Measurements from ENCODE around the gene SPEG. TPM values are rescaled to one million over a fixed set of nuclear protein-coding genes. Genes with fewer than 3 reads are reported as not detected.

The SPEG gene
- total RNA-seq, 3 donors from 2014 or later, result 0.74 to 2.1 (median 0.79) TPM

- H3K9me3 Mint-ChIP-seq, result no peaks in the 10 kb centered on the region
- H3K4me3 Mint-ChIP-seq, result no peak overlapping the region
- H3K4me1 Mint-ChIP-seq (ENCODE audit: low read depth), result peaks cover 4% of the 10 kb centered on the region
- peaks cover 7% of the 10 kb centered on the region for H3K27me3 Mint-ChIP-seq (ENCODE audit: low read depth)
- no peaks in the 10 kb centered on the region for H3K36me3 Mint-ChIP-seq (ENCODE audit: insufficient read depth)
- ATAC-seq, result peak; percentile 78 to 79
- peak; percentile 49 for DNase-seq
Observed at GRCh38 chr2:219475697-219476651, 41.3 kb downstream of the SPEG start.

- Mint-ChIP-seq H3K4me3 (no peak overlapping the region), H3K4me1 (ENCODE audit: low read depth) (peaks cover 4% of the 10 kb centered on the region), H3K36me3 (ENCODE audit: insufficient read depth) (no peaks in the 10 kb centered on the region), H3K9me3 (no peaks in the 10 kb centered on the region), H3K27me3 (ENCODE audit: low read depth) (peaks cover 7% of the 10 kb centered on the region)
- ATAC-seq (no peak), DNase-seq (no peak)
Observed at GRCh38 chr2:219476652-219477151, 42.1 kb downstream of the SPEG start.

- H3K4me1 Mint-ChIP-seq (ENCODE audit: low read depth), result peaks cover 4% of the 10 kb centered on the region
- peaks cover 12% of the 10 kb centered on the region for H3K27me3 Mint-ChIP-seq (ENCODE audit: low read depth)
- DNase-seq (no peak), ATAC-seq (no peak)
- no peaks in the 10 kb centered on the region for H3K36me3 Mint-ChIP-seq (ENCODE audit: insufficient read depth)
- H3K9me3 Mint-ChIP-seq, result no peaks in the 10 kb centered on the region
- no peak overlapping the region for H3K4me3 Mint-ChIP-seq
Observed at GRCh38 chr2:219477179-219477578, 42.5 kb downstream of the SPEG start.

GRCh38 chr2:219477815-219478214 lies 43.2 kb downstream of the SPEG start:
- no peaks in the 10 kb centered on the region for H3K36me3 Mint-ChIP-seq (ENCODE audit: insufficient read depth)
- peaks cover 4% of the 10 kb centered on the region for H3K4me1 Mint-ChIP-seq (ENCODE audit: low read depth)
- no peak overlapping the region for H3K4me3 Mint-ChIP-seq
- no peak for ATAC-seq
- DNase-seq, result no peak
- H3K9me3 Mint-ChIP-seq, result no peaks in the 10 kb centered on the region
- H3K27me3 Mint-ChIP-seq (ENCODE audit: low read depth), result peaks cover 15% of the 10 kb centered on the region

DNA sequence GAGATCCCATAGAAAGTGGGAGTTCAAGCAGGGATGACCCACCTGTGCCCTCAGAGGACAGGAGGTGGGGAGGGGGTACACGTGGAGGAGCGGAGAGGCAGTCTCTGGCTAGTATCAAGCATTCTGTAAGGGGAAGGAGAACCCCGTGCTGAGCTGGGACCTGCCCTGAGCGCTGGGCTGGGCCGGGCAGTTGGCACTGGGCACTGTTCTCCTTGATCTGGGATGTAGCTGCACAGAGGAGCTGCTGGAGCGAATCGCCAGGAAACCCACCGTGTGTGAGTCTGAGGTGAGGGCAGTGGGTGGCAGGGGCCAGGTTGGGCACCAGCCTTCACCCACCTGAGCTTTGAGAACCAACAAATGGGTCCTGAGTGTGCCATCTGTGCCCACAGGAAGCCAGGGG lies 44.3 kb downstream of the SPEG start:
- no peaks in the 10 kb centered on the region for H3K9me3 Mint-ChIP-seq
- H3K36me3 Mint-ChIP-seq (ENCODE audit: insufficient read depth), result no peaks in the 10 kb centered on the region

GRCh38 chr2:219480004-219480403 lies 45.4 kb downstream of the SPEG start:
- ATAC-seq, result no peak
- H3K4me3 Mint-ChIP-seq, result no peak overlapping the region
- no peaks in the 10 kb centered on the region for H3K36me3 Mint-ChIP-seq (ENCODE audit: insufficient read depth)
- peaks cover 6% of the 10 kb centered on the region for H3K4me1 Mint-ChIP-seq (ENCODE audit: low read depth)
- no peaks in the 10 kb centered on the region for H3K9me3 Mint-ChIP-seq
- DNase-seq, result no peak
- peaks cover 26% of the 10 kb centered on the region for H3K27me3 Mint-ChIP-seq (ENCODE audit: low read depth)

More for the DNA sequence above, 44.3 kb downstream of the SPEG start:
- Mint-ChIP-seq H3K27me3 (ENCODE audit: low read depth) (peaks cover 21% of the 10 kb centered on the region), H3K4me1 (ENCODE audit: low read depth) (peaks cover 6% of the 10 kb centered on the region), H3K4me3 (no peak overlapping the region)
- ATAC-seq (no peak), DNase-seq (no peak)

- H3K9me3 Mint-ChIP-seq, result no peaks in the 10 kb centered on the region
Observed at GRCh38 chr2:219482674-219483405, 48.2 kb downstream of the SPEG start.

GRCh38 chr2:219483451-219484342 lies 49.1 kb downstream of the SPEG start:
- DNase-seq, result no peak
- H3K27me3 Mint-ChIP-seq (ENCODE audit: low read depth), result peaks cover 47% of the 10 kb centered on the region
- no peaks in the 10 kb centered on the region for H3K9me3 Mint-ChIP-seq
- ATAC-seq, result peak; percentile 47 to 55
- H3K4me1 Mint-ChIP-seq (ENCODE audit: low read depth), result peaks cover 2% of the 10 kb centered on the region
- no peaks in the 10 kb centered on the region for H3K36me3 Mint-ChIP-seq (ENCODE audit: insufficient read depth)
- peak overlapping the region; percentile 62 for H3K4me3 Mint-ChIP-seq

More at GRCh38 chr2:219482674-219483405, 48.2 kb downstream of the SPEG start:
- H3K4me1 Mint-ChIP-seq (ENCODE audit: low read depth), result peaks cover 2% of the 10 kb centered on the region
- H3K36me3 Mint-ChIP-seq (ENCODE audit: insufficient read depth), result no peaks in the 10 kb centered on the region
- DNase-seq (no peak), ATAC-seq (no peak)
- no peak overlapping the region for H3K4me3 Mint-ChIP-seq
- H3K27me3 Mint-ChIP-seq (ENCODE audit: low read depth), result peaks cover 44% of the 10 kb centered on the region

GRCh38 chr2:219484343-219485200 lies 49.9 kb downstream of the SPEG start:
- H3K27me3 Mint-ChIP-seq (ENCODE audit: low read depth), result peaks cover 49% of the 10 kb centered on the region
- no peaks in the 10 kb centered on the region for H3K36me3 Mint-ChIP-seq (ENCODE audit: insufficient read depth)
- H3K4me3 Mint-ChIP-seq, result peak overlapping the region; percentile 62
- peaks cover 2% of the 10 kb centered on the region for H3K4me1 Mint-ChIP-seq (ENCODE audit: low read depth)
- peak; percentile 63 to 70 for ATAC-seq
- DNase-seq, result no peak
- H3K9me3 Mint-ChIP-seq, result no peaks in the 10 kb centered on the region

DNA sequence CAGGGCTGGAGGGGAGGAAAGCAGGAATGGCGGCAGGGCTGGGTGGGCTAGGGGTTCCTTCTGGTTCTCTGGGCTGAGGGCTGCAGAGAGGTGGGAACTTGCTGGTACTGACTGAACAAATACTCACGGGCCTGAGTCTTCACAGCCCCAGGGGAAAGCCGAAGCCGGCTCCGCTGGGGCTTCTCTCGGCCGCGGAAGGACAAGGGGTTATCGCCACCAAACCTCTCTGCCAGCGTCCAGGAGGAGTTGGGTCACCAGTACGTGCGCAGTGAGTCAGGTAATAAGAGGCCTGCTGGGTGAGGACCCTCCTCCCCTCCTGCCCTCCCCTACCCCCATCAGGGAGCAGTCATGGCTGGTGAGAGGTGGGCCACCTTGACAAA lies 50.5 kb downstream of the SPEG start:
- H3K4me3 Mint-ChIP-seq, result no peak overlapping the region
- no peaks in the 10 kb centered on the region for H3K9me3 Mint-ChIP-seq
- ATAC-seq (no peak), DNase-seq (no peak)
- H3K36me3 Mint-ChIP-seq (ENCODE audit: insufficient read depth), result no peaks in the 10 kb centered on the region
- H3K4me1 Mint-ChIP-seq (ENCODE audit: low read depth), result peaks cover 2% of the 10 kb centered on the region
- H3K27me3 Mint-ChIP-seq (ENCODE audit: low read depth), result peaks cover 49% of the 10 kb centered on the region

DNA sequence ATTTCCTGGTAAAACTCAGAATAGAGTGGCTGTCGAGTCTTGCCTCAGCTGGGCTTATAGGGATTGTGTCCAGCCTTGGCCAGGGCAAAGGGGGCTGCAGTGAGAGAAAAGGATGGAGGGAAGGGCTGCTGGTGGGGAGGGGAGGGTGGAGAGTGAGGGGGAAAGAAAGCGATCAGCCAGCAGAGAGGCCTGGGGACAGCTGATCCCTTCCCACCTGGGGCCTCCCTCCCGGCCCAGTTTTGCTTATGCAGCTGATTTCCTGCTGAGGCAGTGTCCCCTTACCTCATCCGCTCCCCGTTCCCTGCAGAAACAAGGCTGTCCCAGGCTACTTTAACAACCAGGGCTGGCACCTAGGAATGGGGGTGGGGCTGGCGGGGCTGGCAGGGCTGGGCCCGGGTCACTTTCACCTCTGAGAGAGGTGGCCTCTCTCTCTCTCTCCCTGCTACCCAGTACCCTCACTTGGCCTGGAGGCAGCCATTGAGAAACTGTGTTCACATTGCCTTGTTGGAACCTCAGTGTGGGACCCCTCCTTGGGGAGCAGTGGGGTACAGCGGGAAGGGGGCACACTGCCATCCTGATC lies 51.8 kb downstream of the SPEG start:
- Mint-ChIP-seq H3K4me1 (ENCODE audit: low read depth) (peaks cover 2% of the 10 kb centered on the region), H3K4me3 (no peak overlapping the region), H3K9me3 (no peaks in the 10 kb centered on the region), H3K27me3 (ENCODE audit: low read depth) (peaks cover 49% of the 10 kb centered on the region), H3K36me3 (ENCODE audit: insufficient read depth) (no peaks in the 10 kb centered on the region)
- no peak for ATAC-seq
- DNase-seq, result no peak

DNA sequence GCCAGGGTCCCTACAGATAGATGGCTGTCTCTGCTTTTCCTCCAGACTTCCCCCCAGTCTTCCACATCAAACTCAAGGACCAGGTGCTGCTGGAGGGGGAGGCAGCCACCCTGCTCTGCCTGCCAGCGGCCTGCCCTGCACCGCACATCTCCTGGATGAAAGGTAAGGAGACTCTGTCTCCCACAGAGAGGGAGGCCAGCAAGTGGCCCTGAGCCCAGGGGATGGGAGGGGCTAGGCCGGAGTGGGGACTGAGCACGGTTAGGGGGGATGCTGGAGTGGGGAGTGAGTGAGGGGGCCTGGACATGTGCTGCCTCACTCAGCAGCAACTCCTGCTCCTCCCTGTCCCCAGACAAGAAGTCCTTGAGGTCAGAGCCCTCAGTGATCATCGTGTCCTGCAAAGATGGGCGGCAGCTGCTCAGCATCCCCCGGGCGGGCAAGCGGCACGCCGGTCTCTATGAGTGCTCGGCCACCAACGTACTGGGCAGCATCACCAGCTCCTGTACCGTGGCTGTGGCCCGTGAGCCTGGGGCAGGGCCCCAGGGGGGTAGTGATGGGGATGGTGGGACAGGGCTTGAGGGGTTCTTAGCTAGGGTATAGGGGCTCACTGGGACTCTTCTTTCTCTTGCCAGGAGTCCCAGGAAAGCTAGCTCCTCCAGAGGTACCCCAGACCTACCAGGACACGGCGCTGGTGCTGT lies 53.7 kb downstream of the SPEG start:
- Mint-ChIP-seq H3K27me3 (ENCODE audit: low read depth) (peaks cover 48% of the 10 kb centered on the region), H3K9me3 (no peaks in the 10 kb centered on the region), H3K4me1 (ENCODE audit: low read depth) (peaks cover 2% of the 10 kb centered on the region), H3K4me3 (no peak overlapping the region), H3K36me3 (ENCODE audit: insufficient read depth) (no peaks in the 10 kb centered on the region)
- no peak for DNase-seq
- no peak for ATAC-seq
